Parathyroid adenoma (tissue), 2 donors: ENCODE results near the gene SAMM50.

Experiments
- H2AFZ ChIP-seq: fragments of 300-600 bp; sonication (generic); one replicate; pipeline ENCODE4 v1.7.0; 2017; ENCODE audit warnings: antibody characterized with exemption, mild to moderate bottlenecking
- H3K27ac ChIP-seq: fragments of 300-600 bp; sonication (generic); one replicate; pipeline ENCODE4 v1.7.0; 2017
- H3K27me3 ChIP-seq: fragments of 300-600 bp; sonication (generic); one replicate; pipeline ENCODE4 v1.7.0; 2017; ENCODE audit warnings: low read length; ENCODE audit not compliant: control insufficient read depth, insufficient read depth
- H3K36me3 ChIP-seq: fragments of 300-600 bp; sonication (generic); one replicate; pipeline ENCODE4 v1.7.0; 2017; ENCODE audit warnings: low read length; ENCODE audit not compliant: control insufficient read depth, insufficient read depth
- H3K4me1 ChIP-seq: fragments of 300-600 bp; sonication (generic); one replicate; pipeline ENCODE4 v1.7.0; 2017; ENCODE audit warnings: control low read depth
- H3K4me2 ChIP-seq: fragments of 300-600 bp; sonication (generic); one replicate; pipeline ENCODE4 v1.7.0; 2017; ENCODE audit warnings: low read length
- H3K4me3 ChIP-seq: fragments of 300-600 bp; sonication (generic); one replicate; pipeline ENCODE4 v1.7.0; 2017; ENCODE audit warnings: low read depth, low read length
- H3K79me2 ChIP-seq: fragments of 300-600 bp; sonication (generic); one replicate; pipeline ENCODE4 v1.7.0; 2017; ENCODE audit warnings: control low read depth
- H3K9ac ChIP-seq: fragments of 300-600 bp; sonication (generic); one replicate; pipeline ENCODE4 v1.7.0; 2017; ENCODE audit warnings: mild to moderate bottlenecking
- H3K9me3 ChIP-seq: fragments of 300-600 bp; sonication (generic); one replicate; pipeline ENCODE4 v1.7.0; 2017; ENCODE audit warnings: low read length; ENCODE audit not compliant: control insufficient read depth
- TF ChIP-seq, protein P1 (sequence below): fragments of 300-600 bp; sonication (generic); IDR thresholded peaks from one replicate; pipeline ENCODE4 v1.7.0; 2017; ENCODE audit warnings: antibody characterized with exemption, mild to moderate bottlenecking
- donor health status: primary hyperparathyroidism.

Gene SAMM50

DNA sequence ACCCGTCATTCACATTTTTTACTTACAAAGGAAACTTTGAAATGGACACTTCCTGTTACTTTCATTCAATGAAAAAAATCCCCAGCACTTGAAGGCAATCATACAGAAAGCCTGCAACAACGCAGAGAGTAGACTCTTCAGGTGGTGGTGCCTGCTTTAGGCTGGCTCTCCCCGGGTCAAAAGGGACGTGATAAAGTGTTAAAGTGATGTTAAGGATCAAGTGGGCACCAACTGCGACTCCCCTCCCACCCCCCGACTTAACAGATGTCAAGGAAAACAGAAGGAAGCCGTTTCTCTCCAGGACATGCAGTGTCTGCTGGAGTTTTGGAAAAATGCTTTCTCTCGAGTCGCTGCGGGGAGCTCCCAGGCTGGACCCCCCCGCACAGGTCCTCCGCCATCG, 32.1 kb upstream of the SAMM50 start:
- H3K4me2 ChIP-seq: peak overlapping the region; percentile 79
- no peak overlapping the region for H3K27ac ChIP-seq
- H3K27me3 ChIP-seq: no peaks in the 10 kb centered on the region
- H3K4me3 ChIP-seq: peak overlapping the region; percentile 41
- no peaks in the 10 kb centered on the region for H3K79me2 ChIP-seq
- H3K4me1 ChIP-seq: no peaks in the 10 kb centered on the region
- TF ChIP-seq, protein P1, sequence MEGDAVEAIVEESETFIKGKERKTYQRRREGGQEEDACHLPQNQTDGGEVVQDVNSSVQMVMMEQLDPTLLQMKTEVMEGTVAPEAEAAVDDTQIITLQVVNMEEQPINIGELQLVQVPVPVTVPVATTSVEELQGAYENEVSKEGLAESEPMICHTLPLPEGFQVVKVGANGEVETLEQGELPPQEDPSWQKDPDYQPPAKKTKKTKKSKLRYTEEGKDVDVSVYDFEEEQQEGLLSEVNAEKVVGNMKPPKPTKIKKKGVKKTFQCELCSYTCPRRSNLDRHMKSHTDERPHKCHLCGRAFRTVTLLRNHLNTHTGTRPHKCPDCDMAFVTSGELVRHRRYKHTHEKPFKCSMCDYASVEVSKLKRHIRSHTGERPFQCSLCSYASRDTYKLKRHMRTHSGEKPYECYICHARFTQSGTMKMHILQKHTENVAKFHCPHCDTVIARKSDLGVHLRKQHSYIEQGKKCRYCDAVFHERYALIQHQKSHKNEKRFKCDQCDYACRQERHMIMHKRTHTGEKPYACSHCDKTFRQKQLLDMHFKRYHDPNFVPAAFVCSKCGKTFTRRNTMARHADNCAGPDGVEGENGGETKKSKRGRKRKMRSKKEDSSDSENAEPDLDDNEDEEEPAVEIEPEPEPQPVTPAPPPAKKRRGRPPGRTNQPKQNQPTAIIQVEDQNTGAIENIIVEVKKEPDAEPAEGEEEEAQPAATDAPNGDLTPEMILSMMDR: no peak
- H2AFZ ChIP-seq: peak overlapping the region; percentile 48
- no peaks in the 10 kb centered on the region for H3K36me3 ChIP-seq
- no peak overlapping the region for H3K9ac ChIP-seq
- H3K9me3 ChIP-seq: no peaks in the 10 kb centered on the region

DNA sequence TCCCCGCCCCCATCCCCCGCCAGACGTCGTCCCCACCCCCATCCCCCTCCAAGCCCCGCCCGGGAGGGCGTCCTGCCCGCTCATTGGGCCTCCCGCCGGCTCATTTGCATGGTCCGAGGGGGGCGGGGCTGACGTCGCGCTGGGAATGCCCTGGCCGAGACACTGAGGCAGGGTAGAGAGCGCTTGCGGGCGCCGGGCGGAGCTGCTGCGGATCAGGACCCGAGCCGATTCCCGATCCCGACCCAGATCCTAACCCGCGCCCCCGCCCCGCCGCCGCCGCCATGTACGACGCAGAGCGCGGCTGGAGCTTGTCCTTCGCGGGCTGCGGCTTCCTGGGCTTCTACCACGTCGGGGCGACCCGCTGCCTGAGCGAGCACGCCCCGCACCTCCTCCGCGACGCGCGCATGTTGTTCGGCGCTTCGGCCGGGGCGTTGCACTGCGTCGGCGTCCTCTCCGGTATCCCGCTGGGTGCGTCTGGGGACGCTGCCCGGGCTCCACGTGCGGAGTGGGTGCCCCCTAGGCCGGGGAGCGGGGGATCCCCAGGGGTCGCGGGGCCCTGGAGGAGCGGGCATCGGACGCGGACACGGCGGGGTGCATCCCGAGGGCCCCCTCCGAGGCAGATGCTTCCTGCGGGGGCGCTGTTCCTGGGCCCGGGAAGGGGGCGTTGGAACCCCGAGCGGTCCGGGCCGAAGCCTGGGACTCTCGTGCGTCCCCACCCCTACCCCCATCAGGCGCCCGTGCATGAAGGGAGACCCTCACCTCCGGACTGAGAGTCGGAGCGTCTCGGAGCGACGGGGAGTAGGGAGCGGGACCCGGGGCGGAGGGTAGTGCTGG, 31.4 kb upstream of the SAMM50 start, which contains the start of gene PNPLA3:
Gene PNPLA3 (plus strand): TSS at position 175 of the 834 bp plus-strand sequence. CDS start 107 bp downstream, at position 282.
- Histone ChIP-seq H3K79me2 (no peaks in the 10 kb centered on the region), H3K4me1 (no peaks in the 10 kb centered on the region), H3K9ac (no peak within 1 kb of the TSS), H3K4me3 (peak within 1 kb of the TSS; percentile 49), H3K36me3 (no peaks in the 10 kb centered on the region), H3K9me3 (no peaks in the 10 kb centered on the region), H3K27ac (no peak within 1 kb of the TSS), H3K27me3 (no peaks in the 10 kb centered on the region), H2AFZ (peak within 1 kb of the TSS; percentile 86), H3K4me2 (peak within 1 kb of the TSS; percentile 79)
- TF ChIP-seq, protein P1: no peak

DNA sequence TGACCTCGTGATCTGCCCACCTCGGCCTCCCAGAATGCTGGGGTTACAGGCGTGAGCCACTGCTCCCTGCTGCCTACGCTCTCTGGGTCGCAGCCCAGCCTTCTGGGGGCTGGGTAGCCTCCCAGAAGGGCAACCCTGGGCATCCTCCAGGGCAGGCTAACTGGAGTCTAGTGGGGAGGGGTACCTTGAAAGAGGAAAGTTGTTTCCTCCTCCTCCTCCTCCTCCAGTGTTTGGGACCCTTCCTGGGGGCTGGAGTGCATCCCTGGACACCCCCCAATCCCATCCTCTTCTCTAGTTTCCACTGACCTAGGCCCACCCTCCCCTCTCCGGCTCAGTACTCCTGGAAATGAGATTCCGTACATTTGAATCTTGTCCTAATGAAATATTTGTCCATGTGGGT, 30.4 kb upstream of the SAMM50 start:
- Histone ChIP-seq H3K4me1 (no peaks in the 10 kb centered on the region), H3K27me3 (no peaks in the 10 kb centered on the region), H3K79me2 (no peaks in the 10 kb centered on the region), H3K9me3 (no peaks in the 10 kb centered on the region), H3K27ac (no peak overlapping the region), H3K4me3 (no peak overlapping the region), H2AFZ (no peak overlapping the region), H3K9ac (no peak overlapping the region), H3K4me2 (no peak overlapping the region), H3K36me3 (no peaks in the 10 kb centered on the region)
- TF ChIP-seq, protein P1: no peak

DNA sequence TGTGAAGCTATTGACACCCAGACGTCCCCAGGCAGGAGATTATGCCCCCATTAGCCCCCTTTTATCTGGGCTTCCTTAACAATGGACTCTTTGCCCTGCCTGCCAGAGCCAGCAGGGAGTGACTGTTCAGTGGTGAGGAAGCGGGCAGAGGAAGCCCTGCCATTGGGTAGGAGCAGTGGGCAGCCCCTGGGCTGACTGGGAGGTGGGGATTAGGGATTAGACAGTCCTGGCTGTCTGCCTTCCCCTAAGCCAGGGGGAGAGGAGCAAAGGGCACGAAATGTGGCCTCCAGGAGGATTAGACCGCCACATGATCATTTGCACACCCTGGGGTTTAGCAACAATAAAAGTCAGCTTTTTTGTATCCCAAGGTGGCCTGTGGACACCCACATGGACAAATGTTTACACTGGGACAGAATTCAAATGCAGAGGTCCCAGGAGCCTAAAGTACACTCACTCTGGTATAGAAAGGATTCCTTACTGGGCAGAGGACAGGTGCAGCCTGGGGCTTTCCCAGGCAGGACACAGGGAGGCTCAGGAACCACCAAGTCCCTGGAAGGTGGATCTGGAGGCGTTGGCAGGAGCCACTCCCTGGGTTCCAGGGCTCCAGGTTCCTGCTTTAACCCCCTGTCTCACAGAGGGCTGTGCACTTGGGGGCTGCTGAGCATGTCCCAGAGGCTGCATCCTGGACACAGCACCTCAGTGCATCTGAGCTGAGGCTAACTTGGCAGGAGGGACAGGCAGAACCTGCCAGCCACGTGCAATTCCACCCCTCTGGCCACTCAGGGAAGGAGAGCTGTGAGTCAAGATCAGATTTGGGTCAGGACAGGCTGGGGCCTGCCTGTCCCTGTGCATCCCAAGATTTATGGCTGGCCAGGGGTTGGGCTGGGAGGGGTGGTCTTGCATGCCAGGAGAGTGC, 29.6 kb upstream of the SAMM50 start:
- H3K9ac ChIP-seq: no peak overlapping the region
- H2AFZ ChIP-seq: no peak overlapping the region
- no peaks in the 10 kb centered on the region for H3K4me1 ChIP-seq
- no peak overlapping the region for H3K4me3 ChIP-seq
- no peak overlapping the region for H3K4me2 ChIP-seq
- no peaks in the 10 kb centered on the region for H3K36me3 ChIP-seq
- H3K27me3 ChIP-seq: no peaks in the 10 kb centered on the region
- no peaks in the 10 kb centered on the region for H3K79me2 ChIP-seq
- H3K27ac ChIP-seq: no peak overlapping the region
- no peaks in the 10 kb centered on the region for H3K9me3 ChIP-seq
- TF ChIP-seq, protein P1: no peak
